ENCODE data around the gene PDE8B.

DNA sequence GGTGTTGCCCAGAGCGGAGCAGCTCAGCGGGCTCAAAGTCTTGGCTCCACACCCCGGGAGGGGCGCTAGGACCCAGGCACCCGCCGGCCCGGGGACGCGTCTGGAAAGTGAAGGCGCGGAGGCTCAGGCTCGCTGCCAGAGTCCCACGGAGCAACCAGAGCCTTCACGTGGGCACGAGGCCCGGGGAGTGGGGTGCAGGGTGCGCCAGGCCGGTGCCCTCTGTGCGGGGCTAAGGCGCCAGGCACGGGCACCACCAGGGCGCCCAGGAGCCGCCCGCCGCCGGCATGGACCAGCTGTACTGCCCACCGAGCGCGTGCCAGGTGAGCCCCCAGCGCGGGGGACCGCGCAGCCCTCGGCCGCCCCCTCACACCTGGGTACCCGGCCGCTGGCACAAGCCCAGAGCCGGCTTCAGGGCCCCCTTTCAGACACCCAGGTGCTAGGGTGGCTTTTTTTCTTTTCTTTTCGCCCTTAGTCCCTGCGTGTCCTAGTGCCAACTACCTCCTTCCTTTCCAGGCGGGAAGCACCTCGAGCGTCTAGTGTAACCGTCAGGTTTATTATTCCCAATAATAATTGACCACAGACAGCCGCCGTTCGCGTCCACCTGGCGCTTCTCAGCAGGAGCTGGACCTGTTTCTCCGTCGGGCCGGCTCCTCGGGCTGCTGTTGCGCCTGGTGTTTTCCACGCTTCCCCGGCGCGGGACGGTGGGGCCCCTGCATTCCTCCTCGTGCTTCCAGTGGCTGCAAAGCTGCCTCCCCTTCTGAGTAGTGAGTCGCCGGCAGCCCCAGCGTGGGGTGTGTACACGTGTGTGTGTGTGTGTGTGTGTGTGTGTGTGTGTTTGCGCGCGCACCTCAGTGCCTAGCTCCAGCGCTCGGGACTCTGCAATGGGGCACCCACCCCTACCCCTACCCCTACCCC, 30.1 kb upstream of the PDE8B start:
- TF ChIP-seq, protein P1, sequence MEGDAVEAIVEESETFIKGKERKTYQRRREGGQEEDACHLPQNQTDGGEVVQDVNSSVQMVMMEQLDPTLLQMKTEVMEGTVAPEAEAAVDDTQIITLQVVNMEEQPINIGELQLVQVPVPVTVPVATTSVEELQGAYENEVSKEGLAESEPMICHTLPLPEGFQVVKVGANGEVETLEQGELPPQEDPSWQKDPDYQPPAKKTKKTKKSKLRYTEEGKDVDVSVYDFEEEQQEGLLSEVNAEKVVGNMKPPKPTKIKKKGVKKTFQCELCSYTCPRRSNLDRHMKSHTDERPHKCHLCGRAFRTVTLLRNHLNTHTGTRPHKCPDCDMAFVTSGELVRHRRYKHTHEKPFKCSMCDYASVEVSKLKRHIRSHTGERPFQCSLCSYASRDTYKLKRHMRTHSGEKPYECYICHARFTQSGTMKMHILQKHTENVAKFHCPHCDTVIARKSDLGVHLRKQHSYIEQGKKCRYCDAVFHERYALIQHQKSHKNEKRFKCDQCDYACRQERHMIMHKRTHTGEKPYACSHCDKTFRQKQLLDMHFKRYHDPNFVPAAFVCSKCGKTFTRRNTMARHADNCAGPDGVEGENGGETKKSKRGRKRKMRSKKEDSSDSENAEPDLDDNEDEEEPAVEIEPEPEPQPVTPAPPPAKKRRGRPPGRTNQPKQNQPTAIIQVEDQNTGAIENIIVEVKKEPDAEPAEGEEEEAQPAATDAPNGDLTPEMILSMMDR (IDR thresholded peaks at IDR 0.05; ENCODE audit: low read depth, low read length, missing input control), result no peak
- TF ChIP-seq GABPA (IDR thresholded peaks at IDR 0.05 in 1 of 2, conservative IDR thresholded peaks at IDR 0.05 in 1 of 2), result no peak
- no peak for TF ChIP-seq EGR1 (IDR thresholded peaks at IDR 0.05; ENCODE audit: low read depth in 2 of 2)
- TF ChIP-seq JUND (IDR thresholded peaks at IDR 0.05), result no peak
- TF ChIP-seq RXRA (IDR thresholded peaks at IDR 0.05), result no peak
- TF ChIP-seq, protein P2, sequence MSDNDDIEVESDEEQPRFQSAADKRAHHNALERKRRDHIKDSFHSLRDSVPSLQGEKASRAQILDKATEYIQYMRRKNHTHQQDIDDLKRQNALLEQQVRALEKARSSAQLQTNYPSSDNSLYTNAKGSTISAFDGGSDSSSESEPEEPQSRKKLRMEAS (IDR thresholded peaks at IDR 0.05), result no peak
- TF ChIP-seq FOXA1 (IDR thresholded peaks at IDR 0.05), result no peak
- no peak for TF ChIP-seq RAD21 (IDR thresholded peaks at IDR 0.05)
- TF ChIP-seq, protein P3, sequence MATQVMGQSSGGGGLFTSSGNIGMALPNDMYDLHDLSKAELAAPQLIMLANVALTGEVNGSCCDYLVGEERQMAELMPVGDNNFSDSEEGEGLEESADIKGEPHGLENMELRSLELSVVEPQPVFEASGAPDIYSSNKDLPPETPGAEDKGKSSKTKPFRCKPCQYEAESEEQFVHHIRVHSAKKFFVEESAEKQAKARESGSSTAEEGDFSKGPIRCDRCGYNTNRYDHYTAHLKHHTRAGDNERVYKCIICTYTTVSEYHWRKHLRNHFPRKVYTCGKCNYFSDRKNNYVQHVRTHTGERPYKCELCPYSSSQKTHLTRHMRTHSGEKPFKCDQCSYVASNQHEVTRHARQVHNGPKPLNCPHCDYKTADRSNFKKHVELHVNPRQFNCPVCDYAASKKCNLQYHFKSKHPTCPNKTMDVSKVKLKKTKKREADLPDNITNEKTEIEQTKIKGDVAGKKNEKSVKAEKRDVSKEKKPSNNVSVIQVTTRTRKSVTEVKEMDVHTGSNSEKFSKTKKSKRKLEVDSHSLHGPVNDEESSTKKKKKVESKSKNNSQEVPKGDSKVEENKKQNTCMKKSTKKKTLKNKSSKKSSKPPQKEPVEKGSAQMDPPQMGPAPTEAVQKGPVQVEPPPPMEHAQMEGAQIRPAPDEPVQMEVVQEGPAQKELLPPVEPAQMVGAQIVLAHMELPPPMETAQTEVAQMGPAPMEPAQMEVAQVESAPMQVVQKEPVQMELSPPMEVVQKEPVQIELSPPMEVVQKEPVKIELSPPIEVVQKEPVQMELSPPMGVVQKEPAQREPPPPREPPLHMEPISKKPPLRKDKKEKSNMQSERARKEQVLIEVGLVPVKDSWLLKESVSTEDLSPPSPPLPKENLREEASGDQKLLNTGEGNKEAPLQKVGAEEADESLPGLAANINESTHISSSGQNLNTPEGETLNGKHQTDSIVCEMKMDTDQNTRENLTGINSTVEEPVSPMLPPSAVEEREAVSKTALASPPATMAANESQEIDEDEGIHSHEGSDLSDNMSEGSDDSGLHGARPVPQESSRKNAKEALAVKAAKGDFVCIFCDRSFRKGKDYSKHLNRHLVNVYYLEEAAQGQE (IDR thresholded peaks at IDR 0.05), result no peak
